K562 (cell line): ENCODE results near the gene CNPPD1. TPM values are rescaled to one million over a fixed set of nuclear protein-coding genes. Genes with fewer than 3 reads are reported as not detected.

Experiments used
- ATF4 ChIP-seq: fragments of 450-650 bp; formaldehyde crosslinking; IDR thresholded peaks from 2 replicates; pipeline ENCODE4 v1.4.0; 2022; ENCODE audit warnings: mild to moderate bottlenecking, moderate library complexity
- CREM ChIP-seq: IDR thresholded peaks from 2 replicates; pipeline ENCODE4 v1.6.1; 2014; ENCODE audit warnings: antibody characterized with exemption, low read depth
- CTCF ChIP-seq, 3 experiments: IDR thresholded peaks in 2 of 3; conservative IDR thresholded peaks in 1 of 3; 2 replicates each; pipeline ENCODE4 v1.5.1; 2011 to 2012; ENCODE audit warnings: low read length in 3 of 3, mild to moderate bottlenecking in 3 of 3, control low read depth in 2 of 3, improper control_type of control experiment in 1 of 3, inconsistent platforms in 1 of 3, low read depth in 1 of 3, mixed read lengths in 1 of 3, moderate library complexity in 1 of 3; ENCODE audit not compliant: insufficient read depth in 2 of 3
- E2F3 ChIP-seq: fragments of 250-450 bp; sonication (Bioruptor Pico); IDR thresholded peaks from 2 replicates; pipeline ENCODE4 v1.4.0; 2020; ENCODE audit warnings: mild to moderate bottlenecking
- JUN ChIP-seq, 2 experiments: sonication (generic) in 1 of 2; formaldehyde crosslinking in 1 of 2; IDR thresholded peaks; 2 replicates each; pipeline versions ENCODE4 v1.6.1 to v1.8.0; 2012 to 2022; ENCODE audit warnings: borderline replicate concordance in 2 of 2, mild to moderate bottlenecking in 2 of 2, improper control_type of control experiment in 1 of 2, low read depth in 1 of 2, low read length in 1 of 2, missing genetic modification reagents in 1 of 2
- NFIC ChIP-seq: fragments of 450-650 bp; IDR thresholded peaks from 2 replicates; pipeline ENCODE4 v1.6.1; 2017; ENCODE audit warnings: mild to moderate bottlenecking, inconsistent platforms
- NR0B1 ChIP-seq: fragments of 450-650 bp; IDR thresholded peaks from one replicate; pipeline ENCODE4 v1.6.1; 2018; ENCODE audit warnings: mild to moderate bottlenecking, moderate library complexity; ENCODE audit not compliant: partially characterized antibody
- PHF8 ChIP-seq: fragments of 200-600 bp; sonication (generic); IDR thresholded peaks from 2 replicates; pipeline ENCODE4 v1.6.1; 2012; ENCODE audit warnings: mixed run types, mild to moderate bottlenecking, inconsistent platforms, low read length, moderate library complexity, borderline replicate concordance
- POLR2G ChIP-seq: fragments of 200-400 bp; formaldehyde crosslinking; IDR thresholded peaks from 2 replicates; pipeline ENCODE4 v1.6.1; 2017; ENCODE audit warnings: low read depth, mild to moderate bottlenecking, antibody characterized with exemption, low read length, moderate library complexity
- RAD51 ChIP-seq: fragments of 450-650 bp; IDR thresholded peaks from 2 replicates; pipeline ENCODE4 v1.7.1; 2016; ENCODE audit warnings: low read depth, mild to moderate bottlenecking, borderline replicate concordance
- TAF9B ChIP-seq: fragments of 450-650 bp; IDR thresholded peaks from 2 replicates; pipeline ENCODE4 v1.6.1; 2018; ENCODE audit warnings: mild to moderate bottlenecking; ENCODE audit not compliant: partially characterized antibody
- TBP ChIP-seq: optimal IDR thresholded peaks from 2 replicates; pipeline ENCODE3; 2011; ENCODE audit warnings: low read depth, low read length, improper control_type of control experiment
- TRIM25 ChIP-seq: fragments of 450-650 bp; IDR thresholded peaks from 2 replicates; pipeline ENCODE4 v1.7.0; 2016; ENCODE audit warnings: borderline replicate concordance
- USF1 ChIP-seq: sonication (generic); formaldehyde crosslinking; IDR thresholded peaks from 2 replicates; pipeline ENCODE4 v1.9.0; 2022; ENCODE audit warnings: mild to moderate bottlenecking, missing genetic modification reagents
- ZBTB34 ChIP-seq: fragments of 250-450 bp; sonication (Bioruptor Pico); IDR thresholded peaks from 2 replicates; pipeline ENCODE4 v1.8.0; 2021; ENCODE audit warnings: mild to moderate bottlenecking, moderate library complexity
- ZNF263 ChIP-seq: sonication (generic); formaldehyde crosslinking; IDR thresholded peaks from 2 replicates; pipeline ENCODE4 v1.8.0; 2022; ENCODE audit warnings: mild to moderate bottlenecking, missing genetic modification reagents, borderline replicate concordance
- polyA plus RNA-seq, 8 experiments: library from polyadenylated mRNA; depleted of rRNA in 4 of 8; stranded (reverse) in 5 of 8; unstranded in 3 of 8; fragments of >200 nt; fragmentation: Nextera tagmentation in 2 of 8; fragmentation: Illumina TruSeq in 1 of 8; extraction: Ambion mirVana in 2 of 8; extraction: Trizol in 1 of 8; gene quantifications; 2 replicates each; pipeline versions ENCODE4 v1.2.1 to v1.2.3, GENCODE V29; 2011 to 2014; ENCODE audit warnings: inconsistent platforms in 1 of 8, missing spikeins in 1 of 8
- total RNA-seq, 7 experiments: library from RNA; depleted of rRNA in 6 of 7; stranded (reverse); fragments of >200 nt in 6 of 7; fragmentation: Illumina TruSeq in 2 of 7; extraction: Trizol in 2 of 7; gene quantifications; 2 replicates each; pipeline versions ENCODE4 v1.2.1 to v1.2.3, GENCODE V29; 2011 to 2021; ENCODE audit warnings: low replicate concordance in 1 of 7

CNPPD1 gene
- total and polyA plus RNA-seq, 9 of the 15 experiments (the other 6 are each of a cell fraction or from before 2014, with no cell fraction given) = 9.9 to 53.5 (median 27.0) TPM

GRCh38 chr2:219177552-219178376 lies 1.0 kb upstream of the CNPPD1 start, which contains the start of gene RETREG2 (continued):
- TF ChIP-seq ZBTB34 (CRISPR knock-in tag) (no peak), CTCF (IDR thresholded peaks at IDR 0.05 in 2 of 3, conservative IDR thresholded peaks at IDR 0.05 in 1 of 3; ENCODE audit: insufficient read depth in 2 of 3, low read depth in 1 of 3, low read length in 3 of 3) (peak in 2 of 3 experiments; percentile 42 to 49; a peak in 2 of 6 replicates), RAD51 (peak; percentile 99), POLR2G (peak; percentile 87), USF1 (CRISPR knock-in tag) (peak; percentile 95), TBP (peak; percentile 41), JUN (IDR thresholded peaks at IDR 0.05; ENCODE audit: borderline replicate concordance, low read depth, low read length) (peak; percentile 7; the same call in 1 of the 2 replicates), JUN (CRISPR knock-in tag; IDR thresholded peaks at IDR 0.05; ENCODE audit: borderline replicate concordance) (no peak), ZNF263 (CRISPR knock-in tag) (0 out of 2 replicates have a peak, but pooled peaks have one; percentile 53), NFIC (0 out of 2 replicates have a peak, but pooled peaks have one; percentile 5), TRIM25 (no peak), PHF8 (peak; percentile 75; the same call in 1 of the 2 replicates), CREM (peak; percentile 46; the same call in 1 of the 2 replicates), TAF9B (peak; percentile 76), E2F3 (CRISPR knock-in tag) (no peak), ATF4 (CRISPR knock-in tag) (peak; percentile 61), NR0B1 (no peak)
